Vagina (tissue), 2 donors: ENCODE results near the gene TBC1D4. TPM values are rescaled to one million over a fixed set of nuclear protein-coding genes. Genes with fewer than 3 reads are reported as not detected.

Experiments used
- DNase-seq, 2 donors: peaks; one replicate each; pipeline ENCODE4 v3.0.0-alpha.2; 2017; ENCODE audit errors: extremely low spot score in 2 of 2
- H3K27ac ChIP-seq: fragments of 200-600 bp; sonication (generic); one replicate; pipeline ENCODE4 v1.5.1; 2019
- H3K27me3 ChIP-seq: fragments of 200-600 bp; sonication (generic); one replicate; pipeline ENCODE4 v1.5.1; 2019
- H3K36me3 ChIP-seq, 2 donors: fragments of 200-600 bp; sonication (generic); one replicate each; pipeline ENCODE4 v1.5.1; 2017 to 2019
- H3K4me1 ChIP-seq: fragments of 200-600 bp; sonication (generic); one replicate; pipeline ENCODE4 v1.5.1; 2019
- H3K4me3 ChIP-seq, 2 donors: fragments of 200-600 bp; sonication (generic); 1 replicate in 1 of 2; 2 replicates in 1 of 2; pipeline ENCODE4 v1.5.1; 2016 to 2019
- H3K9me3 ChIP-seq: fragments of 200-600 bp; sonication (generic); one replicate; pipeline ENCODE4 v1.5.1; 2019
- POLR2A ChIP-seq, 2 donors: fragments of 450-650 bp; IDR thresholded peaks; one replicate each; pipeline ENCODE4 v1.6.1; 2017; ENCODE audit warnings: antibody characterized with exemption in 2 of 2, mild to moderate bottlenecking in 2 of 2, moderate library complexity in 2 of 2
- POLR2AphosphoS5 ChIP-seq, 2 donors: sonication (generic); formaldehyde crosslinking; IDR thresholded peaks; one replicate each; pipeline ENCODE4 v1.9.0; 2017; ENCODE audit warnings: antibody characterized with exemption in 2 of 2, mild to moderate bottlenecking in 2 of 2, low read depth in 1 of 2; ENCODE audit not compliant: insufficient read depth in 1 of 2
- intact Hi-C: fragments of 100-400 bp; cut with DNase I; formaldehyde crosslinking; loops from one replicate; pipeline ENCODE4 v1.15.1; 2023
- total RNA-seq: library from RNA; depleted of rRNA; stranded (reverse); fragments of >200 nt; gene quantifications from one replicate; pipeline ENCODE4 v1.2.3, GENCODE V29; 2016
- TF ChIP-seq, protein P1 (sequence below), 3 experiments: fragments of 450-650 bp in 2 of 3; fragments of 200-600 bp in 1 of 3; sonication (generic) in 1 of 3; IDR thresholded peaks; one replicate each; pipeline ENCODE4 v1.5.1; 2017 to 2019; ENCODE audit warnings: antibody characterized with exemption in 3 of 3, mild to moderate bottlenecking in 2 of 3, moderate library complexity in 2 of 3

Gene TBC1D4
- total RNA-seq, 1 donor from 2014 or later = 25.0 TPM

- no peaks in the 10 kb centered on the region for H3K4me1 ChIP-seq
- H3K36me3 ChIP-seq = no peaks in the 10 kb centered on the region
- no peaks in the 10 kb centered on the region for H3K9me3 ChIP-seq
- intact Hi-C loops = no loop called here
- H3K27ac ChIP-seq = no peak overlapping the region
- H3K4me3 ChIP-seq = no peak overlapping the region
- DNase-seq = no peak
- no peak for TF ChIP-seq POLR2AphosphoS5 (IDR thresholded peaks at IDR 0.05; ENCODE audit: insufficient read depth in 1 of 2, low read depth in 1 of 2)
- TF ChIP-seq POLR2A (IDR thresholded peaks at IDR 0.05) = no peak
- TF ChIP-seq, protein P1, sequence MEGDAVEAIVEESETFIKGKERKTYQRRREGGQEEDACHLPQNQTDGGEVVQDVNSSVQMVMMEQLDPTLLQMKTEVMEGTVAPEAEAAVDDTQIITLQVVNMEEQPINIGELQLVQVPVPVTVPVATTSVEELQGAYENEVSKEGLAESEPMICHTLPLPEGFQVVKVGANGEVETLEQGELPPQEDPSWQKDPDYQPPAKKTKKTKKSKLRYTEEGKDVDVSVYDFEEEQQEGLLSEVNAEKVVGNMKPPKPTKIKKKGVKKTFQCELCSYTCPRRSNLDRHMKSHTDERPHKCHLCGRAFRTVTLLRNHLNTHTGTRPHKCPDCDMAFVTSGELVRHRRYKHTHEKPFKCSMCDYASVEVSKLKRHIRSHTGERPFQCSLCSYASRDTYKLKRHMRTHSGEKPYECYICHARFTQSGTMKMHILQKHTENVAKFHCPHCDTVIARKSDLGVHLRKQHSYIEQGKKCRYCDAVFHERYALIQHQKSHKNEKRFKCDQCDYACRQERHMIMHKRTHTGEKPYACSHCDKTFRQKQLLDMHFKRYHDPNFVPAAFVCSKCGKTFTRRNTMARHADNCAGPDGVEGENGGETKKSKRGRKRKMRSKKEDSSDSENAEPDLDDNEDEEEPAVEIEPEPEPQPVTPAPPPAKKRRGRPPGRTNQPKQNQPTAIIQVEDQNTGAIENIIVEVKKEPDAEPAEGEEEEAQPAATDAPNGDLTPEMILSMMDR (IDR thresholded peaks at IDR 0.05) = no peak
- no peaks in the 10 kb centered on the region for H3K27me3 ChIP-seq
Observed at GRCh38 chr13:75329097-75329496, 152.9 kb downstream of the TBC1D4 start.

GRCh38 chr13:75327135-75327510 lies 154.8 kb downstream of the TBC1D4 start:
- Histone ChIP-seq H3K4me1 (no peaks in the 10 kb centered on the region), H3K27me3 (no peaks in the 10 kb centered on the region), H3K9me3 (no peaks in the 10 kb centered on the region), H3K36me3 (peaks cover 0 to 6% of the 10 kb centered on the region in 2 donors), H3K4me3 (no peak overlapping the region), H3K27ac (no peak overlapping the region)
- intact Hi-C loops = no loop called here
- no peak for DNase-seq
- no peak for TF ChIP-seq POLR2A (IDR thresholded peaks at IDR 0.05)
- TF ChIP-seq, protein P1 (IDR thresholded peaks at IDR 0.05) = no peak
- TF ChIP-seq POLR2AphosphoS5 (IDR thresholded peaks at IDR 0.05; ENCODE audit: insufficient read depth in 1 of 2, low read depth in 1 of 2) = no peak

DNA sequence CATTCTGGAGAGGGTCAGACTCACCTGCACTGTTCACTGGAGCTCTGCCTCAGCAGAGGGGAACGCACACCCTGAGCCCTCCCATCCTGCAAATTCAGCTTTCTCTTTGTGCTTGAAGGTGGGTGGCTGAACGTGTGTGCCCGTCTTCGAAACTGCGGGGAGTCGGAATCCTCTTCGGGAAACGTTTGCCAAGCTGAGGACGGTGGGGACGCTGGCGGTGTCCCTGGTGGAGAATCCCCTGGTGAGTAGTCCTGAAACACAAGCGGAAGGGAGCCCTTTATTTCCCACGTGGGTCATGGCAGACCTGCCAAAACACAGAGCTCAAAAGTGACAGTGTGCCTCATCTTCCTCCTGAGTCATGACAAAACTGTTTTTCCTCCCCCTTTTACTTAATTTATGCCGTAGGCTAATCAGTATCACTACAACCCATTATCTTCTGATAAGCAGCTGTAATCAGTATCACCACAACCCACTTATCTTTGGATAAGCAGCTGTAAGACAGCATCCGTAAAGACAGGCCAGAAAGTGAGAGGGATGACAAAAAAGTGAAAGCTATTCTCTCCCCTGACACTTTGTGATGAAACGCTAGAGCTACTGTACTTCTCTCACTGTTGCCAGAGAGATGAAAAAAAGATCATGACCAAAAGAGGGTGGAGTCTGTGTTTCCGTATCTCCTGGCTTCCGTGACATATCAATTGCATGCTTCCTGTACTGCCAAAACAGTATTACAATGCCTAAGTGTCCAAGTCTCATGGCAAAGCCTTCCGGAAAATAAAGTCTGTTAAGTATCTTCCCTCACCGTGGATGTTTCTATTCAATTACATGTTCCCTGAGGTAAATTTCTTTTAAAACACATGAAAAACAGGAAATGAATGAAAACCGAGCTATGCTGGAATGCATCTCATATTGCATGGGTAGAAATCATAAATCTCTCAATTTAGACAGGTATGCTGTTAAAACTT lies 155.5 kb downstream of the TBC1D4 start:
- H3K27ac ChIP-seq = peak overlapping the region; percentile 57
- no peaks in the 10 kb centered on the region for H3K4me1 ChIP-seq
- no peaks in the 10 kb centered on the region for H3K9me3 ChIP-seq
- TF ChIP-seq POLR2A (IDR thresholded peaks at IDR 0.05) (no peak), POLR2AphosphoS5 (IDR thresholded peaks at IDR 0.05; ENCODE audit: insufficient read depth in 1 of 2, low read depth in 1 of 2) (peak in 1 of 2 donors; percentile 75)
- TF ChIP-seq, protein P1 (IDR thresholded peaks at IDR 0.05) = no peak
- H3K36me3 ChIP-seq = peaks cover 0 to 6% of the 10 kb centered on the region in 2 donors
- intact Hi-C loops = no loop called here
- DNase-seq = no peak
- peak overlapping the region; percentile 6 to 18 for H3K4me3 ChIP-seq
- no peaks in the 10 kb centered on the region for H3K27me3 ChIP-seq

DNA sequence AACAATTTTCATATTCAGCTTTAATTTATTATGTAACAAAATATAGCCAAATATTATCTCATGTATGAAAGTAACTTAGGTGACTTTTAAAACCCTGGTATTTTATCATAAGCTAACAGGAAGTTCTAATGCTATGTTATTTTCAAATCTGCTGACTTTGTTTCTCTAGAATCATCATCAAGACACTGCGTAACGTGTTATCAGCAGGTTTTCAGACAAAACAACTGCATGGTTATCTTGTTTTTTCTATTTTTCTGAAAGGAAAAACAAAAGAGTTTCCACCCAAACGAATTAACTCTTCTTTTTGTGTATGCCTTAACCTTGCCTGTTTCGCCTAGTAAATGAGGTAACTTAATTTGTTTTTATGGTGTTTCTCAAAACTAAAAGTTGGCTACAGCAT lies 156.3 kb downstream of the TBC1D4 start:
- intact Hi-C loops = no loop called here
- H3K9me3 ChIP-seq = no peaks in the 10 kb centered on the region
- H3K27me3 ChIP-seq = no peaks in the 10 kb centered on the region
- H3K4me1 ChIP-seq = no peaks in the 10 kb centered on the region
- peak overlapping the region in 1 of 2 donors; percentile 6 for H3K4me3 ChIP-seq
- peak overlapping the region; percentile 57 for H3K27ac ChIP-seq
- H3K36me3 ChIP-seq = peaks cover 0 to 6% of the 10 kb centered on the region in 2 donors
- no peak for DNase-seq
- no peak for TF ChIP-seq POLR2A (IDR thresholded peaks at IDR 0.05)
- TF ChIP-seq POLR2AphosphoS5 (IDR thresholded peaks at IDR 0.05; ENCODE audit: insufficient read depth in 1 of 2, low read depth in 1 of 2) = no peak
- TF ChIP-seq, protein P1 (IDR thresholded peaks at IDR 0.05) = no peak

- intact Hi-C loops = no loop called here
Observed at GRCh38 chr13:75324413-75324940, 157.5 kb downstream of the TBC1D4 start.

More at GRCh38 chr13:75324413-75324940, 157.5 kb downstream of the TBC1D4 start:
- H3K36me3 ChIP-seq = peaks cover 0 to 6% of the 10 kb centered on the region in 2 donors
- H3K4me3 ChIP-seq = no peak overlapping the region
- TF ChIP-seq POLR2AphosphoS5 (IDR thresholded peaks at IDR 0.05; ENCODE audit: insufficient read depth in 1 of 2, low read depth in 1 of 2) = no peak
- TF ChIP-seq, protein P1 (IDR thresholded peaks at IDR 0.05) = no peak
- no peak for TF ChIP-seq POLR2A (IDR thresholded peaks at IDR 0.05)
- no peak overlapping the region for H3K27ac ChIP-seq
- DNase-seq = no peak
- no peaks in the 10 kb centered on the region for H3K9me3 ChIP-seq
- no peaks in the 10 kb centered on the region for H3K4me1 ChIP-seq
- no peaks in the 10 kb centered on the region for H3K27me3 ChIP-seq
